K562 (cell line): ENCODE results near the gene NUDT1. TPM values are rescaled to one million over a fixed set of nuclear protein-coding genes. Genes with fewer than 3 reads are reported as not detected.

Experiments used
- ATAC-seq: fragments of 200-7000 bp; cut with Tn5 transposase; 3 replicates; pipeline ENCODE4 v1.9.1; 2020; ENCODE audit warnings: moderate library complexity
- BruUV-seq: library from RNA; stranded (reverse); fragments of 400-500 nt; replicated peaks from 2 replicates; lab custom pipeline; 2021; lab: Mats Ljungman, UMichigan
- CTCF ChIA-PET: fragments of 300-600 bp; formaldehyde crosslinking; extraction: SDS; loops from one replicate; lab custom pipeline; 2021; ENCODE audit warnings: low intra/inter-chr PET ratio; lab: Yijun Ruan, JAX
- POLR2A ChIA-PET: fragments of 300-600, 350-650 bp; sonication (Branson Sonifier 250); formaldehyde crosslinking; extraction: SDS; loops from one replicate; lab custom pipeline; 2021; ENCODE audit warnings: antibody characterized with exemption, inconsistent platforms; lab: Yijun Ruan, JAX
- DNase-seq, 4 experiments: peaks; one replicate each; pipeline versions ENCODE4 v3.0.0 to v3.0.0-alpha.2; 2011 to 2018; ENCODE audit warnings: low spot score in 3 of 4, mixed read lengths in 3 of 4; ENCODE audit errors: extremely low read depth in 1 of 4
- FAIRE-seq: peaks from 2 replicates; lab custom pipeline; 2011; peaks lifted over from hg19 to GRCh38; lab: Jason Lieb, UNC
- H2AFZ ChIP-seq: 2 replicates; pipeline ENCODE4 v1.6.0; 2011; ENCODE audit warnings: low read depth, low read length, control low read depth, inconsistent platforms
- H3K27ac ChIP-seq: fragments of 200-600 bp; 3 replicates; pipeline ENCODE4 v1.8.0; 2011; ENCODE audit warnings: low read depth, mild to moderate bottlenecking, control low read depth, inconsistent platforms, low read length, moderate library complexity, mixed read lengths; ENCODE audit errors: extremely low read depth
- H3K27me3 ChIP-seq, 2 experiments: fragments of 300-600 bp in 1 of 2; 2 replicates in 1 of 2; 3 replicates in 1 of 2; pipeline versions ENCODE4 v1.6.0 to v1.8.0; 2011; ENCODE audit warnings: inconsistent platforms in 2 of 2, low read length in 2 of 2, mild to moderate bottlenecking in 1 of 2, mixed read lengths in 1 of 2, moderate library complexity in 1 of 2; ENCODE audit not compliant: control insufficient read depth in 2 of 2, insufficient read depth in 2 of 2
- H3K36me3 ChIP-seq: fragments of 300-600 bp; 3 replicates; pipeline ENCODE4 v1.8.0; 2011; ENCODE audit warnings: mild to moderate bottlenecking, low read length, inconsistent platforms; ENCODE audit not compliant: control insufficient read depth, insufficient read depth
- H3K4me1 ChIP-seq, 2 experiments: fragments of 200-600 bp in 1 of 2; replicated peaks in 1 of 2; 2 replicates in 1 of 2; 3 replicates in 1 of 2; pipeline versions ENCODE4 v1.5.1 to v1.8.0; 2011; ENCODE audit warnings: inconsistent platforms in 2 of 2, low read length in 2 of 2, mild to moderate bottlenecking in 1 of 2, mixed read lengths in 1 of 2, moderate library complexity in 1 of 2; ENCODE audit not compliant: control insufficient read depth in 2 of 2, insufficient read depth in 2 of 2
- H3K4me2 ChIP-seq: 2 replicates; pipeline ENCODE4 v1.6.1; 2011; ENCODE audit warnings: low read length, control low read depth, inconsistent platforms, mixed read lengths; ENCODE audit not compliant: insufficient read depth
- H3K4me3 ChIP-seq: fragments of 200-600 bp; sonication (generic), shearing (Covaris generic); 2 replicates; pipeline ENCODE4 v1.5.1; 2016; ENCODE audit warnings: control low read depth, inconsistent platforms
- H3K79me2 ChIP-seq: fragments of 200-600 bp; 3 replicates; pipeline ENCODE4 v1.8.0; 2011; ENCODE audit warnings: low read length, inconsistent platforms; ENCODE audit not compliant: control insufficient read depth, insufficient read depth
- H3K9ac ChIP-seq, 2 experiments: 2 replicates each; pipeline versions ENCODE4 v1.6.0 to v1.6.1; 2011; ENCODE audit warnings: low read depth in 2 of 2, low read length in 2 of 2, control low read depth in 1 of 2, inconsistent platforms in 1 of 2, mild to moderate bottlenecking in 1 of 2, mixed read lengths in 1 of 2; ENCODE audit not compliant: insufficient read depth in 1 of 2
- H3K9me1 ChIP-seq: one replicate; pipeline ENCODE4 v1.6.0; 2011; ENCODE audit warnings: inconsistent platforms, mild to moderate bottlenecking, low read length, moderate library complexity; ENCODE audit not compliant: control insufficient read depth, insufficient read depth
- H3K9me3 ChIP-seq: replicated peaks from 2 replicates; pipeline ENCODE4 v1.5.1; 2011; ENCODE audit warnings: low read depth, low read length, inconsistent platforms; ENCODE audit not compliant: control insufficient read depth, insufficient read depth
- H4K20me1 ChIP-seq: replicated peaks from 2 replicates; pipeline ENCODE4 v1.6.1; 2011; ENCODE audit warnings: low read length, inconsistent platforms, mixed read lengths; ENCODE audit not compliant: control insufficient read depth, insufficient read depth
- BCOR ChIP-seq: fragments of 450-650 bp; IDR thresholded peaks from 2 replicates; pipeline ENCODE4 v1.6.1; 2016
- BRF1 ChIP-seq: IDR thresholded peaks from 3 replicates; pipeline ENCODE4 v1.6.1; 2011; ENCODE audit warnings: borderline replicate concordance, mild to moderate bottlenecking; ENCODE audit not compliant: insufficient read length; ENCODE audit errors: extremely low read depth
- BRF2 ChIP-seq: IDR thresholded peaks from 3 replicates; pipeline ENCODE4 v1.6.1; 2011; ENCODE audit warnings: borderline replicate concordance, mild to moderate bottlenecking; ENCODE audit not compliant: insufficient read length, insufficient read depth
- ELF2 ChIP-seq: fragments of 250-450 bp; sonication (Bioruptor Pico); IDR thresholded peaks from 2 replicates; pipeline ENCODE4 v1.5.0; 2021; ENCODE audit warnings: mild to moderate bottlenecking
- ETV6 ChIP-seq, 3 experiments: fragments of 150-350 bp in 1 of 3; sonication (generic) in 1 of 3; formaldehyde crosslinking in 1 of 3; IDR thresholded peaks; 2 replicates each; pipeline versions ENCODE4 v1.6.1 to v1.8.0; 2014 to 2022; ENCODE audit warnings: borderline replicate concordance in 2 of 3, low read depth in 2 of 3, antibody characterized with exemption in 1 of 3, low read length in 1 of 3, mild to moderate bottlenecking in 1 of 3, missing genetic modification reagents in 1 of 3
- NUFIP1 ChIP-seq: fragments of 450-650 bp; IDR thresholded peaks from 2 replicates; pipeline ENCODE4 v1.6.1; 2018; ENCODE audit not compliant: partially characterized antibody
- PREB ChIP-seq: sonication (generic); formaldehyde crosslinking; IDR thresholded peaks from 2 replicates; pipeline ENCODE4 v1.8.1; 2023; ENCODE audit warnings: mild to moderate bottlenecking, missing genetic modification reagents
- SREBF2 ChIP-seq: sonication (generic); formaldehyde crosslinking; IDR thresholded peaks from 2 replicates; pipeline ENCODE4 v1.4.0; 2020; ENCODE audit warnings: mild to moderate bottlenecking, missing genetic modification reagents
- ZFP1 ChIP-seq: fragments of 450-650 bp; formaldehyde crosslinking; IDR thresholded peaks from 2 replicates; pipeline ENCODE4 v1.4.0; 2020; ENCODE audit warnings: mild to moderate bottlenecking, mixed read lengths
- ZNF140 ChIP-seq: fragments of 250-450 bp; sonication (Bioruptor Pico); IDR thresholded peaks from 2 replicates; pipeline ENCODE4 v1.8.0; 2021; ENCODE audit warnings: moderate library complexity, mild to moderate bottlenecking, inconsistent platforms
- ZNF311 ChIP-seq: fragments of 250-450 bp; sonication (Bioruptor Pico); IDR thresholded peaks from 2 replicates; pipeline ENCODE4 v1.4.0; 2020; ENCODE audit warnings: mild to moderate bottlenecking, moderate library complexity
- ZNF41 ChIP-seq: fragments of 250-450 bp; sonication (Bioruptor Pico); conservative IDR thresholded peaks from 2 replicates; pipeline ENCODE4 v1.4.0; 2020; ENCODE audit warnings: mild to moderate bottlenecking
- WGBS: fragments of 100-300 bp; shearing (Covaris generic); methylation state at CpG from one replicate; pipeline ENCODE4 v1.1.6; 2016; ENCODE audit warnings: low coverage, mixed read lengths; ENCODE audit not compliant: insufficient coverage; ENCODE audit errors: missing lambda C conversion rate; 5-methylcytosine and 5-hydroxymethylcytosine counted together
- in situ Hi-C: fragments of 300-500 bp; cut with MboI; formaldehyde crosslinking; loops from 4 replicates; pipeline ENCODE4 v1.15.0; 2018; ENCODE audit warnings: inconsistent platforms, mixed read lengths
- intact Hi-C: fragments of 100-400 bp; cut with micrococcal nuclease; formaldehyde crosslinking; loops from 2 replicates; pipeline ENCODE4 v1.14.2; 2022
- polyA plus RNA-seq, 8 experiments: library from polyadenylated mRNA; depleted of rRNA in 4 of 8; stranded (reverse) in 5 of 8; unstranded in 3 of 8; fragments of >200 nt; fragmentation: Nextera tagmentation in 2 of 8; fragmentation: Illumina TruSeq in 1 of 8; extraction: Ambion mirVana in 2 of 8; extraction: Trizol in 1 of 8; gene quantifications; 2 replicates each; pipeline versions ENCODE4 v1.2.1 to v1.2.3, GENCODE V29; 2011 to 2014; ENCODE audit warnings: inconsistent platforms in 1 of 8, missing spikeins in 1 of 8
- total RNA-seq, 7 experiments: library from RNA; depleted of rRNA in 6 of 7; stranded (reverse); fragments of >200 nt in 6 of 7; fragmentation: Illumina TruSeq in 2 of 7; extraction: Trizol in 2 of 7; gene quantifications; 2 replicates each; pipeline versions ENCODE4 v1.2.1 to v1.2.3, GENCODE V29; 2011 to 2021; ENCODE audit warnings: low replicate concordance in 1 of 7

NUDT1 gene
- total and polyA plus RNA-seq, 9 of the 15 experiments (the other 6 are each of a cell fraction or from before 2014, with no cell fraction given) = 5.3 to 73.3 (median 29.6) TPM

GRCh38 chr7:2225336-2225735 lies 16.7 kb upstream of the NUDT1 start (continued):
- TF ChIP-seq NUFIP1 (no peak), ELF2 (no peak), BRF1 (no peak)

- ChIA-PET POLR2A (interaction anchor here (0.8 kb wide), 1 partner anchor 11 kb away, joined by 3 read pairs; no protein-coding TSS in a partner anchor), CTCF (no interaction called here)
- no peak for ATAC-seq
- no peak for FAIRE-seq
- intact Hi-C loops = no loop called here
- TF ChIP-seq ETV6 (IDR thresholded peaks at IDR 0.05; ENCODE audit: borderline replicate concordance in 1 of 2, low read depth in 2 of 2, low read length in 1 of 2) = no peak
- no peak for TF ChIP-seq ETV6 (CRISPR knock-in tag; IDR thresholded peaks at IDR 0.05; ENCODE audit: borderline replicate concordance)
- no peak for TF ChIP-seq PREB (CRISPR knock-in tag)
- no peak for TF ChIP-seq ZNF140 (CRISPR knock-in tag)
- TF ChIP-seq BRF2 = no peak
- no peak for TF ChIP-seq BCOR
- TF ChIP-seq SREBF2 (CRISPR knock-in tag) = no peak
- no peak for TF ChIP-seq ZNF311 (CRISPR knock-in tag)
- TF ChIP-seq ZFP1 (CRISPR knock-in tag) = no peak
- TF ChIP-seq ZNF41 (CRISPR knock-in tag) = no peak
- TF ChIP-seq, all 486 proteins: peak for 0
- H3K79me2 ChIP-seq = peaks cover 20% of the 10 kb centered on the region
- no peaks in the 10 kb centered on the region for H3K9me3 ChIP-seq
- 93% methylated on average over 10 of the region's 13 CpGs for WGBS
- no peak overlapping the region for H2AFZ ChIP-seq
- in situ Hi-C loops = no loop called here
- no peak overlapping the region for H3K27ac ChIP-seq
- no TSS peak for BruUV-seq
- no peak overlapping the region for H3K4me3 ChIP-seq
- H3K4me1 ChIP-seq = peaks cover 0 to 6% of the 10 kb centered on the region in 2 experiments; a peak in 2 of 5 replicates
- no peaks in the 10 kb centered on the region for H3K9me1 ChIP-seq
- no peak overlapping the region for H3K9ac ChIP-seq
- H3K4me2 ChIP-seq = no peak overlapping the region
- H3K27me3 ChIP-seq = no peaks in the 10 kb centered on the region
- no peak for DNase-seq
- H4K20me1 ChIP-seq = peaks cover 2% of the 10 kb centered on the region; the same call in 1 of the 2 replicates
- peaks cover 88% of the 10 kb centered on the region; the same call in 2 of the 3 replicates for H3K36me3 ChIP-seq
Observed at GRCh38 chr7:2225830-2226229, 16.2 kb upstream of the NUDT1 start.
